HG03196 (cell line): ENCODE measurements around the gene CACNG4.

Experiments used
- ATAC-seq: cut with Tn5 transposase; IDR thresholded peaks from one replicate; pipeline ENCODE4 v1.9.1; 2021; ENCODE audit not compliant: unreplicated experiment

The CACNG4 gene

DNA sequence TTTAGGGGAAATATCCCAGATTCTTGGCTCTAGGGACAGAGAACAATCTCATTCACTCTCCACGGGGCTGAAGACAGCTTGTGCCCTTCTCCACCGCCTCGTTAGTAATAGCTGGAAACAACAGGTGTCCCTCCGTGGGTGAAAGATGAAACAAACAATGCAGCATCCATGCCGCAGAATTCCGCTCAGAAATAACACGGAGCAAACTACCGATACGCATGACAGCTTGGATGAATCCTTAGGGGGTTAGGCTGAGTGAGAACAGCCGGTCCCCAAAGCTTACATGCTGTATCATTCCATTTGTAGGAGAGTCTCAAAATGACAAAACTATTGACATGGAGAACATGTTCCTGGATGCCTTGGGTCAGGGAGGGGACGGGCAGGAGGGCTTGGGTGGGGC lies 50.5 kb downstream of the CACNG4 start:
- no peak for ATAC-seq

DNA sequence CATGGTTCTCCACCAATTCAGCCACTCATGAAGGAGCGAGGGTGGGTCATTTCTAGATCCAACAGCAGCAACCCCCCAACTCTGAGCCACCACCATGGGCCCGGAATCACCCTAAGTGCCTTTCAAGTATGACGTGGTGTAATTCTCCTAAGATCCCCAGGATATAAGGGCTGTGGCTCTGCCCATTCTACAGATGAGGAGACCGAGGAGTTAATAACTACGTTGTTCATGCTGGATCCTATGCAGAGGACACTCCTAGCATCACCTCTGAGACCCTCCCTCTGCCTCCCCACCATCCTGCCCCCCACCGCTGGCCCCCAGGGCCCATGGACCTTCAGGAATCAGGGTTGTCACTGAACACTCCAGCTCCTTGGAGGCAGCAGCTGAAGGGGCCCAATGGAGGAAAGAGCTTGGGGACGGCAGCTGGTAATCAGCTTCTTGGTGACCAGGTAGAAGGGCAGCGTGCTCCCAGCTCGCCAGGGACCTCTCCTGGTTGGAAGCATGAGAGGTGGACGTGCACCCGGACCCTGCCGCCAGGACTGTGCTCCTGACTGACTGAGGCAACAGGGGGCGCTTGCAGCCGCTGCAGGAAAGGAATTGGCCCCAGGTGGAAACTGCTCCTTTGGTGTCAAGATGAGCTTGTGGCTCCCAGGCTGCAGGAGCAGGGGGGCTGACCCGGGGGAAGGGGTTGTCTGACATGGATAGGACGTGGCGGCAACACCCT lies 51.7 kb downstream of the CACNG4 start:
- ATAC-seq, result no peak

DNA sequence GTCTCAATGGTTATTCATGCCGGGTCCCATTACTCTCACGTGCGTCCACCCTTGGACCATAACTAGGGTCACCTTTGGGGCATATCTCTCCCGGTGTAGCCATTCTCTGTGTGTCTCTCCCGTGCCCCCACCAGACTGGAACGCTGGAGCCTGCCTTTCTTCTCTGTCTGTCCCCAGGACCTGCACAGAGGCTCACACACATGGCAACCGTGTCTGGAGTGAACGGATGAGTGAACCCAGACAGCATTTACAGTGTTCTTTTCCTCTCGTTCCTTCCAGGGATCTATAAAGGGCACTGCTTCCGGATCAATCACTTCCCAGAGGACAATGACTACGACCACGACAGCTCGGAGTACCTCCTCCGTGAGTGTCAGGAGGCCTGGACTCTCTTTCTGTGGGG lies 53.4 kb downstream of the CACNG4 start:
- no peak for ATAC-seq

DNA sequence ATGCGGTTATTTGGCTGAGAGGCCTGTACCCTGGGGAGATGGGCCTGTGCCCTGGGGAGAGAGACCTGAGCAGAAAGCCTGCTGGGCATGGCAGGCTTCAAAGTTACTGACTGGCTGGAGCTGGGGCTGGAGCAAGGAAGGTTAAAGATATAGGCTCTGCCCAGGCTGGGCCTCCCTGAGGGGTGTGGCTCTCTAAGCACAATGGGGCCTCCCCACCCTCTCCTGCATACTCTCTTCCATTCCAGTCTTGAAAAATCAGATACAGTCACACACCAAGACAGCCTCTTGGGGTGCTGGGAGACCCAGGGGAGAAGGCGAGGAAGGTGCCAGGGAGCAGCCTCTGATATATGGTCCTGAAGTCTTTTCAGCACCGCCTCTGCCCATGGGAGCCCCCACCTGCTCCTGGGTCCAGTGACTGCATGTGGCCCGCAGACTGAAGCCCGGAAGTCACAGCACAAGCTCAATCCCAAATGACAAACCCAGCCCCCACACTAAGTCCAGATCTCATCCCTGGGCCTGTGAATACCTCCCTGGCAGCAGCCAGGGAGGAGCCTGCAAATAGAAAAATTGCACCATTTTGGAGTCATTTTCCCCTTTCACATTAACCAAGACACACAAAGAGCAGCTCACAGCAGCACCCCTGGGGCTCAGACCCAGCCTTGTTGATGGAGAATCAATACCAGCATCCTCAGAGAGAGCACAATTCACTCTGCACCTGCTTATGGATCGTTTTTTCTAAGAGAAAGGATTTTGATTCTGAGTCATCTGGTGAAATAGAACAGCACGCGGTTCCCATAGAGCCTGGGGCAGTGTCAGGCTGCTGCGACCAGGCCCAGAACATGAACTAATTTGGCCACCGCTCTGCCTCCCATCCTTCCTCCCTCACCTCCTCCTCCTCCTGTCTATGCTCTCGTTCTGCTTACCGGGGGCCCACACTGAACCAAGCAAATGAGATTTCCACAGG lies 54.2 kb downstream of the CACNG4 start:
- ATAC-seq, result no peak

DNA sequence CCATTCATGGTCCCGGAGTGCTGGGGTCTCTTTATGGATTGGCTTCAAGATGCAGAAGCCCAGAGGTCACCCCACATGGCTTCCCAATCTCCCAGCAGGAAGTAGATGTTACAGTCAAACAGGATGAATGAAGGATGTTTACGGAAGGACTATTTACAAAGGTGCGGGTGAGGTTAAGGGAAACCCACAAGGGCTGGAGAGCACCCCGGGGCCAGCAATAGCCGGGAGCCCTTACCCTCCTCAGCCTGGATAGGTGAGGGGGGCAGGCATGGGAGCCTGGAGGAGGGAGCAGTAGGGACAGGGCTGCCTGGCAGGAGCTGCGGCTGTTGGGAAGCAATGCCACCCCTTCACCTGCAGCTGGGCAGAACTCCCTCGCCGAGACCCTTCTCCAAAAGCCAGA lies 55.3 kb downstream of the CACNG4 start:
- ATAC-seq, result no peak

DNA sequence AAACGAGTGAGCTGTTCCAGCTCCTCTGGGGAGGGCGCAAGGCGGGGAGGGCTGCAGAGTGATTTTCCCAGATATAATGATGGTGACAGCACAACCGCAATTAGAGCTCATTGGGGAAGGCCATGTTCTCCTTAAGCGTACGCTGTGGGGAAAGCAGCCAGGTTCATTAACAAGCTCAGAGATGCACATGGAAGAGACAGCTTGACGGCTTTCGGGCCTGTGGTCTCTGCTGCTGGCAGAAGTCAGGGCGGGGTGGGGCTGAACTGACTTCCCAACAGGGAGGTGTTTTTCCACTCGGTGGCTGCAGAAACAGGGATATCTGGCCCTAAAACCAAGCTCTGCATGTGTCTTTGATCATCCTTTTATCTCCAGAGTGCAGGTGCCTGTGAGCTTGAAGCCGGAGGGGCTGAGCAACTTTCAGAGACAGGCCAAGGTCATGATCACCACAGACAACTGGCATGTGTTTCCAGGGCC lies 55.8 kb downstream of the CACNG4 start:
- ATAC-seq, result no peak

DNA sequence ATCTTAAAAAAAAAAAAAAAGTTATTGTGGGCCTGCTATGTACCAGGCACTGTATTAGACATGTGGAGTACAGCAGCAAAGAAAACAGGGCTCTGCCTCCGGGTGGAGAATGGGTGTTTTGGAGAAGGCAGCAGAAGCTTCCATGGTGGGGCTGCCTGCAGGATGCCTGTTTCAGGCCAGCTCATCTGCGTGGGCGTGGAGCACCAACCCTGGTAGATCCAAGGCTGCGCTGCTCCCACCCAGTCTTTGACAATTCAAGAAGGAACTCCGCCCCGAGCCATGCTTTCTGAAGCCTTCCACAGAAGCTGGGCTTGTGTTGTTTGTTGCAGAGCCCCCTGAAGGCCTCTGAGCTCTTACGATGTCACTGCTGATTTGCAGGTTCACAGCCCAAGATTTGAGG lies 56.7 kb downstream of the CACNG4 start:
- ATAC-seq, result no peak

DNA sequence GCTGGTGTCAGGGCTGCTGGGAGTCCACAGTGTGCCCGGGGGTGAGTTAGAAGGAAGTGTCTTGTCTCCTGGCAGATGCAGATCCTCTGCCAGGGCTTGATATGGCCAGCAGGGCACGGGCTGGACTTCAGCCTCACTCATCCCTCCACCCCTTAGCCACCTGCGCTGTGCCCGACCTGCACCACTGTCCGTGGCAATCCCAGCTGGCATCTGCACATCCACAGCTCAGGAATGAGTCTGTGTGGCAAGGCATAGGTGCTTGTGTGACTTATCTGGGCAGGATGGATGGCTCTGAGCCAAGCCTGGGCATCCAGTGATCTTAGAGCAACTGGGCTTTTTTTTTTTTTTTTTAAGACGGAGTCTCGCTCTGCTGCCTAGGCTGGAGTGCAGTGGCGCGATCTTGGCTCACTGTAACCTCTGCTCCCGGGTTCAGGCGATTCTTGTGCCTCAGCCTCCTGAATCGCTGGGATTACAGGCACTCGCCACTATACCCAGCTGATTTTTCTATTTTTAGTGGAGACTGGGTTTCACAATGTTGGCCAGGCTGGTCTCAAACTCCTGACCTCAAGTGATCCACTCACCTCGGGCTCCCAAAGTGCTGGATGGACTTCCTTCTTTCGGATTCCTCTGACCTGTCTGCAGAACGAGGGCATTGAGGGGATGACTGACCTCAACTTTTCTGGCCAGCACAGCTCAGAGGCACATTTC lies 57.4 kb downstream of the CACNG4 start:
- no peak for ATAC-seq

DNA sequence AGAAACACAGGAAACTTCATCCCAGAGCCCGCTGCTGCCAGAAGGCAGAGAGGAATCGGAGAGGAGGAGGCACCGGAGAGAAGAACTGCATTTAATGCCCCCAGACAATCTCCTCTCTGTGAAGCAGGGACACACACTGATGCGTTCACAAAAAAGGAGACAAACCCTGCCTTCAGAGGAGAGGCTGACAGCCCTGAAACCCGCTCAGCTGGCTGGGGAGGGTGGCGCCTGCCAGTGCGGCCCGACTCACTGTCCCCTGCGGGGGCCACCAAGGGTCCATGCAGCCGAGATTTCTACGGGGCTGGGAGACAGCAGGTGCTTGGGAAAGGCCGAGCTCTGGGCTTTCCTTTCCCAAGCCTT lies 57.9 kb downstream of the CACNG4 start:
- ATAC-seq, result no peak

DNA sequence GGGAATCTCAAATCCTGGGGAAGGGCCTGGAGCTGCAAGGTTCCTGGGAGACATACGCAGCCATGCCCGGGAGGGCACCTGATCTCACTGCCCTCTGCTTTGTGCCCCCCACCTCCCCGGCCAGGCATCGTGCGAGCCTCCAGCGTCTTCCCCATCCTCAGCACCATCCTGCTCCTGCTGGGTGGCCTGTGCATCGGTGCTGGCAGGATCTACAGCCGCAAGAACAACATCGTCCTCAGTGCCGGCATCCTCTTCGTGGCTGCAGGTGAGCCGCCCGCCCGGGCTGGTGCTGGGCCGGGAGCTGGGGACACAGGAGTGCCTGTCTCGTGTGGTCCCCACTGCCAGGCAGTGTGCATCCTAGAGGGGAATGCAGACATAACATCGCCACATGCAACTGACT lies 60.2 kb downstream of the CACNG4 start:
- no peak for ATAC-seq

DNA sequence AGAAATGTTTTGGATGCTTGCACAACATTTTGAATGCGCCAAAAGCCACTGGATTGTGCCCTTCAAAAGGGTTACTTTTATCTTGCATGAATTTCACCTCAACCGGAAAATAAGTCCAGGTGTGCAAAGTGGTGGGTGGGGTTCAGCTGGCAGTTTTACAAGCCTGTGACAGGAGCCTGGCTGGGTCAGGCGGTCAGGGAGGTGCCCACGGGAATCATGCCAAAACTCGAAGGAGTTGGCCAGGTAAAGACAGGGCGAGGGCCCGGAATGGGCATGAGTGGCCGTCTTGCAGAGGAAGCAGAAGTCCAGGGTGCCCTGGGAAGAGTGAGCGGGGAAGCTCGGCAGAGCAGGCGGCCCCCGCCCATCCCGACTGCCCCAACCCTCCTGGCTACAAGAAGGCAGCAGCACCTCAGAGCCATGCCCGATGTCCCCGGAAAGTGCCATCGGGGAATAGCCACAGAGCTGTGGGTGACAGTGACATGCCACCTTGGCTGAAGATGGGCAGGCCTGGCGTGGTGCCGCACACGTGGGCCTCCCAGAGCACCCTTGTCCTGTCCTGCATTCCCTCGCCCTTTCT lies 60.8 kb downstream of the CACNG4 start:
- no peak for ATAC-seq

DNA sequence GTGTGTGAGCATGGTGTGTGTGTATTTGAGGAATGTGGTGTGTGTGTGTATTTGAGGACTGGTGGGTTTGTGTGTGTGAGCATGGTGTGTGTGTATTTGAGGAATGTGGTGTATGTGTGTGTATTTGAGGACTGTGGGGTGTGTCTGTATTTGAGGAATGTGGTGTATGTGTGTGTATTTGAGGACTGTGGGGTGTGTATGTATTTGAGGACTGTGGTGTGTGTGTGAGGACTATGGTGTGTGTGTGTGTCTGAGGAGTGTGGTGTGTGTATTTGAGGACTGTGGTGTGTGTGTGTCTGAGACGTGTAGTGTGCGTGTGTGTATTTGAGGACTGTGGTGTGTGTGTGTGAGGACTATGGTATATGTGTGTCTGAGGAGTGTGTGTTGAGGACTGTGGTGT lies 61.8 kb downstream of the CACNG4 start:
- ATAC-seq, result no peak

DNA sequence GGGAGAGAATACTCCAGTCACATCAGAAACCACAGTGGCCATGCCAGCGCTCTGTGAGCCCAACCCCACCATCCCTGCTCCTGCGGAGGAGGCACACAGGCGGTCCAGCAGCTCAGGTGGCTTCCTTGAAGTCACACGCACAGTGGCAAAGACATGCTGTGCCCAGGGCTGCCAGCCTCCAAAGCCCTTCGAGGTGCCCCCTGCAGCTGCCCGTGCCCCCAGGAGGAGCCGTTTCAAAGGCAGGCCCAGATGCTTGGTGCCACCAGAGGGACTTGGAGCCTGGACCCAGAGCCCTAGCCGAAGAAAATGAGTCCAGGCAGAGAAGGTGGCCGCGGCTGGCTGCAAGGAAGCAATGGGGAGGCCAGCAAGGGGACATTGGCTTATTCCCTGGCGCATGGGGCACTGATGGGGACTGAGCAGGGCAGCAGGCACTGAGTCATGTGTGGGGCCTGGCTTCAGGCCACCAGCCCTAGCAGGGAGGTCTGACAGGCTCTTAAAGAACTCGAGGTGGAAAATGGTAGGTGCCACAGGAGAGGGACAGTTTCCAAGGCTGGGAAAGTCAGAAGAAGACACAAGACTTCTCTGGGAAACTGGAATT lies 62.6 kb downstream of the CACNG4 start:
- ATAC-seq, result no peak

DNA sequence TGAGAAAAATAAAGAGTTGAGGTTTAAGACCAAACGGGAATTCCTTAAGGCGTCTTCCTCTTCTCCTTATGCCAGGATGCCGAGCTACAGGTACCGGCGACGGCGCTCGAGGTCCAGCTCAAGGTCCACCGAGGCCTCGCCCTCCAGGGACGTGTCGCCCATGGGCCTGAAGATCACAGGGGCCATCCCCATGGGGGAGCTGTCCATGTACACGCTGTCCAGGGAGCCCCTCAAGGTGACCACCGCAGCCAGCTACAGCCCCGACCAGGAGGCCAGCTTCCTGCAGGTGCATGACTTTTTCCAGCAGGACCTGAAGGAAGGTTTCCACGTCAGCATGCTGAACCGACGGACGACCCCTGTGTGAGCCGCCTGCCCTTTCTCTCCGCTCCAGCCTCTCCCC lies 66.1 kb downstream of the CACNG4 start:
- no peak for ATAC-seq

DNA sequence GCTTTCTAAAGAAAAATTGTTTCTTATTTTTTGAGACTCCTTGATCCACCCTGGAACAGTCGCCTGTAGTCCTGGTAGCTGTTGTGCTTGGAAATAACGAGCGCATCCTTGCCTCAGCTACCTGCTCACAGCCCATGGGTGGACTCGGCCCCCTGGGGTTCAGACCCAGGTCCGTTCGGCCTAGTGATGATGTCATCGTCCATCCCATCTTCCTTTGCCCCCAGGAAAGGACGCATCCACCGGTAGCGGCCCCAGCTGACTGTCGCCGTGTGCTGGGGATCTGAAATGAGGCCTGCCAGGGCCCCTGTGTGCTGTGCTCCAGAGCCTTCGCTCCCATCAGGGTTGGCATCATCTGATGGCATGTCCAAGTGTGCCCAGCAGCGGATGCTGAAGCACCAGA lies 67.9 kb downstream of the CACNG4 start:
- ATAC-seq, result no peak

DNA sequence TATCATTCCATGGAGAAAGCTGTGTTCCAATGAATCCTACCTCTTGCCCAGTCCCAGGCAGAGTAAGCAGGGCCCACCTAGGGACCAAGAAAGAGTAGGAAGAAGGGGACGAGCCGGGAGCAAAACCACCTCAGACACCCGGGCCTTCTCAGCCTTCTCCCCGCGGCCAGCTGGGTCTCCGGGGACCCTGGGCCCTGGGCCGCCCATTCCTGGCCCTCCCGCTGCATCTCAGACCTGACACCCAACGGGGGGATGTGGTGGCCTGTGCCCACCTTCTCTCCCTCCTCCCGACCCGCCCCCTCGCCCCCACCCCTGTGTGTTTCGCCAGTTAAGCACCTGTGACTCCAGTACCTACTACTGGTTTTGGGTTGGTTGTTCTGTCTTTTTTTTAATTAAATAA lies 68.5 kb downstream of the CACNG4 start:
- no peak for ATAC-seq

DNA sequence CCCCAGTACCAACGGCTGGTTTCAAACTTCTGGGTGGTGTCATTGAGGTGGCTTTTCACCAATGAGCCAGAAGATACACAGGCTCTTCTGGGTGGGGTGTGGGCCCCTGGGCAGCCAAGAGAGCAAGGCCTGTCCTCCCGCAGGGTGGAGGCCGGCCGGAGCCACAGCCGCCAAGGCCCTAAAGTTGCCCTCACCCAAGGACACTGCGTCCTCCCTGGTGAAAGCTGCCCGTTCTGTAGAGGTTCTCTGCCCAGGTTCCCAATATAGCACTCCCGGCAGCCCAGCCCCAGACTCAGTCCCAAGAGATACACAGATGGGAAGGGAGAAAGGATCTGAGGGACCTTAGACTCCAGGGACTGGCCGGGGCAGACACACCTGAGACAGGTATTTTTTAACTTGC lies 69.1 kb downstream of the CACNG4 start:
- ATAC-seq, result no peak

DNA sequence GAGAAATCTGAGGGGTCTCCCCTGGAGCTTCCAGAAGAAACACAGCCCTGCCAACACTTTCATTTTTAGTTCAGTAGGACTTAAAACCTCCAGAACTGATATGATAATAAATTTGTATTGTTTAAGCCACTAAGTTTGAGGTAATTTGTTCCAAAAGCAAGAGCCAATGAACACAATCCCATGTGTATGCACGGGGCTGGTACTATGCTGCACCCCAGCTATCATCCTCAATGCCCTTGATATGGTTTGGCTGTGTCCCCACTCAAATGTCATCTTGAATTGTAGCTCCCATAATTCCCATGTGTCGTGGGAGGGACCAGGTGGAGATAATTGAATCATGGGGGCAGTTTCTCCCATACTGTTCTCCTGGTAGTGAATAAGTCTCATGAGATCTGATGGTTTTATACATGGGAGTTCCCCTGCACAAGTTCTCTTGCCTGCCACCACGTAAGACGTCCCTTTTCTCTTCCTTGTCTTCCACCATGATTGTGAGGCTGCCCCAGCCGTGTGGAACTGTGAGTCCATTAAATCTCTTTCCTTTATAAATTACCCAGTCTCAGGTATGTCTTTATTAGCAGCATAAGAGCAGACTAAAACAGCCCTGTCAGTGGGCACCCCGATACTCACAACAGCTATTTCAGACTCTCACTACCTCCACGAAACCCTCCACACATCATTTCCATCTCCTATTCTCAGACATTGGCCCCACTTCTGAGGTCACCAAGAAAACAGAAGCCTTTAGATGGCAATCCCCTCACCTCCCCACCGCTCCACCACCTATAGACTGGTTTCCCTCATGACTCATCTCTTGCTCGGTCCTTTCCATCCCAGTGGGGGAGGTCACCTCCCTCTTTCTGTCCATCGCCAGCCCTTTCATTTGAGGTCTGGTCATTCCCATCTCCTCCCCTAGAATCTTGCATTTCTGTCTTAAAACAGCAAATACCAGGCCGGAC lies 70.9 kb downstream of the CACNG4 start:
- ATAC-seq, result no peak

DNA sequence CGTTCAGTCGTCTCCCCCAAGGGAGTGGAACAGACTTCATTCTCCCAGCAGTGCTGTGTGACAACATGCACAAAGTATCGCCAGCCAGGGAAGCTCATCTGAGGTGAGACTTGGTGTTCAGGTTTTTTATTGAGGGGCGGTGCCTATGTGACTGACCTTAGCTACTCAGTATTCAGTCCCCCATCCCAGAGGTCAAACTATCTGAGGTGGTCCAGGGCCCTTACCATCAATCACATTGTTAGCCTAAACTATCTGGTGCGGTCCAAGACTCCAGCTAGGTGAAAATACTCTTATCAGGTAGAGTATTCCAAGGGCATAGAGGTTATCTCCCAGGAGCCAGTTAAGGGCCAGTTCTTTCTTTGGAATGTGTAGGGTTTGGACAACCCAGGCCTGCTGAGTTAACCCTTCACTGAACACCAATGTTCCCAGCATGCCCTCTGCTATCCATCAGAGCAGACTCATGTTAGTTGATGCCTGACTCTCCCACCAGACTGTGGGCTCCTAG lies 74.4 kb downstream of the CACNG4 start:
- no peak for ATAC-seq

DNA sequence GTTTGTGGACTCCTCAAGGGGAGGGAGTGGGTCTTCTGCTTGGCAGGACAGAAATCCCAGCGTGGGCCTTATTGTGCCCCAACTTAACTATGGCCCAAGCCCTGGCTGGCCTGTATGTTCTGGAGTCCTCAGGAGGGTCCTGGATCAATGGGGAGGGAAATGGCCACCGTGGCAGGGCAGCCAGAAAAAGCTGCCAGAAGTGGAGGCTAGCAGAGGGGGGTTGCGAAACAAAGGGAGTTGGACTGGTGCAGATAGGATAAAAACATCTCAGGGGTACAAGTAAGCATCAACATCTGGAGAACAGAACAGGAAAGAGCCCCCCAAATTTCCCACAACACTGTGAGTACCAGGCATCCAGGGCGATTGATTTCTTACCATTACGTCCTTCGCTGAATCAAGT lies 76.1 kb downstream of the CACNG4 start:
- ATAC-seq, result no peak
